Activated CD8-positive, alpha-beta T cell treated with anti-CD3 and anti-CD28 coated beads for 36 hours (primary cell): ENCODE results near the gene ATRNL1. TPM values are rescaled to one million over a fixed set of nuclear protein-coding genes. Genes with fewer than 3 reads are reported as not detected.

Experiments used
- ATAC-seq: fragments of 200-7000 bp; cut with Tn5 transposase; one replicate; pipeline ENCODE4 v1.10.0; 2021; ENCODE audit warnings: mild to moderate bottlenecking, moderate library complexity
- CTCF ChIA-PET: fragments of 350-600 bp; sonication (Branson Sonifier 250); formaldehyde crosslinking; loops from one replicate; lab custom pipeline; 2021; ENCODE audit warnings: antibody characterized with exemption; lab: Charles Lee
- POLR2A ChIA-PET: fragments of 350-600 bp; sonication (Branson Sonifier 250); formaldehyde crosslinking; loops from one replicate; lab custom pipeline; 2021; ENCODE audit warnings: antibody characterized with exemption; lab: Charles Lee
- DNase-seq: peaks from one replicate; pipeline ENCODE4 v3.0.0-alpha.2; 2020
- H3K27ac Mint-ChIP-seq: one replicate; pipeline ENCODE4 v1.8.0; 2021; ENCODE audit warnings: mild to moderate bottlenecking, mixed read lengths
- H3K27me3 Mint-ChIP-seq: one replicate; pipeline ENCODE4 v1.8.0; 2021; ENCODE audit warnings: mixed read lengths
- H3K36me3 Mint-ChIP-seq: one replicate; pipeline ENCODE4 v1.8.0; 2021; ENCODE audit warnings: low read depth, mixed read lengths
- H3K4me1 Mint-ChIP-seq: one replicate; pipeline ENCODE4 v1.8.0; 2021; ENCODE audit warnings: low read depth, mixed read lengths
- H3K4me3 Mint-ChIP-seq: one replicate; pipeline ENCODE4 v1.8.0; 2021; ENCODE audit warnings: mild to moderate bottlenecking, moderate library complexity, mixed read lengths
- H3K9me3 Mint-ChIP-seq: one replicate; pipeline ENCODE4 v1.8.0; 2021; ENCODE audit warnings: mixed read lengths
- intact Hi-C: fragments of 100-400 bp; cut with micrococcal nuclease; formaldehyde crosslinking; loops from one replicate; pipeline ENCODE4 v1.10.0; 2022
- total RNA-seq, 2 experiments: library from RNA; stranded (reverse); gene quantifications; one replicate each; pipeline ENCODE4 v1.2.3, GENCODE V29; 2021
- TF ChIP-seq, protein P1 (sequence below): fragments of 200-600 bp; IDR thresholded peaks from one replicate; pipeline ENCODE4 v1.8.0; 2022; ENCODE audit warnings: antibody characterized with exemption, mild to moderate bottlenecking

The ATRNL1 gene
- total RNA-seq, 2 experiments from 2014 or later: not detected

DNA sequence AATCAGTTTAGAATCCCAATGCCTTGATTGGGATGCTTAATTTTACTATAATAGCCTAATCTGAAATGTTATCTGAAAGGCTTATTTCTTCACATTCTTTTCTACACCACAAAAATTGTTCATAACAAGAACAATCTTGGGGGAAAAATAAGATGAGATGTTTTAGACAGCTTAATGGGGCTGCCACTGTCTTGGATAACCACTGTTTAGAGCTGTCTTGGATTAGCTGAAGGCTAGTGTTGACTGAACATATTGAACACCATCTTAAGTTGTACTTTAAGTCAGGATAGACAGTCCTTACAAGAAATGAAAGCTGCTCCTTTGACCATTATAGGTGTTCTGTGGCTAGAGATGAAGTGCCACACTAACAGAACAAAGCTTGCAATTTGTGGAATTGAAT lies 678.6 kb downstream of the ATRNL1 start:
- intact Hi-C loops: no loop called here
- DNase-seq (no peak), ATAC-seq (no peak)
- no peak overlapping the region for H3K4me3 Mint-ChIP-seq
- TF ChIP-seq, protein P1, sequence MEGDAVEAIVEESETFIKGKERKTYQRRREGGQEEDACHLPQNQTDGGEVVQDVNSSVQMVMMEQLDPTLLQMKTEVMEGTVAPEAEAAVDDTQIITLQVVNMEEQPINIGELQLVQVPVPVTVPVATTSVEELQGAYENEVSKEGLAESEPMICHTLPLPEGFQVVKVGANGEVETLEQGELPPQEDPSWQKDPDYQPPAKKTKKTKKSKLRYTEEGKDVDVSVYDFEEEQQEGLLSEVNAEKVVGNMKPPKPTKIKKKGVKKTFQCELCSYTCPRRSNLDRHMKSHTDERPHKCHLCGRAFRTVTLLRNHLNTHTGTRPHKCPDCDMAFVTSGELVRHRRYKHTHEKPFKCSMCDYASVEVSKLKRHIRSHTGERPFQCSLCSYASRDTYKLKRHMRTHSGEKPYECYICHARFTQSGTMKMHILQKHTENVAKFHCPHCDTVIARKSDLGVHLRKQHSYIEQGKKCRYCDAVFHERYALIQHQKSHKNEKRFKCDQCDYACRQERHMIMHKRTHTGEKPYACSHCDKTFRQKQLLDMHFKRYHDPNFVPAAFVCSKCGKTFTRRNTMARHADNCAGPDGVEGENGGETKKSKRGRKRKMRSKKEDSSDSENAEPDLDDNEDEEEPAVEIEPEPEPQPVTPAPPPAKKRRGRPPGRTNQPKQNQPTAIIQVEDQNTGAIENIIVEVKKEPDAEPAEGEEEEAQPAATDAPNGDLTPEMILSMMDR: no peak
- CTCF ChIA-PET: no interaction called here
- H3K4me1 Mint-ChIP-seq: no peaks in the 10 kb centered on the region
- H3K9me3 Mint-ChIP-seq: no peaks in the 10 kb centered on the region
- no peaks in the 10 kb centered on the region for H3K36me3 Mint-ChIP-seq
- POLR2A ChIA-PET: no interaction called here
- H3K27me3 Mint-ChIP-seq: no peaks in the 10 kb centered on the region
- no peak overlapping the region for H3K27ac Mint-ChIP-seq

- intact Hi-C loops: no loop called here
- H3K9me3 Mint-ChIP-seq: no peaks in the 10 kb centered on the region
- ATAC-seq: no peak
- no peaks in the 10 kb centered on the region for H3K27me3 Mint-ChIP-seq
- no peak overlapping the region for H3K4me3 Mint-ChIP-seq
- ChIA-PET POLR2A (no interaction called here), CTCF (no interaction called here)
- no peak for DNase-seq
- TF ChIP-seq, protein P1: no peak
- no peaks in the 10 kb centered on the region for H3K4me1 Mint-ChIP-seq
- no peak overlapping the region for H3K27ac Mint-ChIP-seq
- H3K36me3 Mint-ChIP-seq: no peaks in the 10 kb centered on the region
Observed at GRCh38 chr10:115772606-115773005, 679.4 kb downstream of the ATRNL1 start.

DNA sequence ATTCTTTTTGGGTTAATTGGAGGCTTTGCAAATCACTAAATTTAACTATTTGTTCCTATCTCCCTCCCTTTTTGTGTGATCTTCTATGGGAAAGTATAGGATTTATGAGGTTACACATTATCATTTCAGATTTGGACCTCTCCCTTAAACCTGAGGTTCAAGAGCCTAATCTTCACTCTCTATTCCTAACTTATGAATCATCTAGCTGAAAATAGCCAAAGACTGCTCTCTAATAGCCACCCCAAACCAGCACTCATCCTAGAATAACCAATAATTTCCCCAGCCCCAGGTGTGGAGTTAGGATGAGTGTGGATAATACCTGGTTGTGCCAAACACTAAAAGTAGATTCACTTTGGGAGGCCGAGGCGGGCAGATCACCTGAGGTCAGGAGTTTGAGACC lies 680.7 kb downstream of the ATRNL1 start:
- H3K36me3 Mint-ChIP-seq: no peaks in the 10 kb centered on the region
- ChIA-PET POLR2A (no interaction called here), CTCF (no interaction called here)
- H3K9me3 Mint-ChIP-seq: no peaks in the 10 kb centered on the region
- no peak overlapping the region for H3K4me3 Mint-ChIP-seq
- intact Hi-C loops: no loop called here
- TF ChIP-seq, protein P1: no peak
- no peaks in the 10 kb centered on the region for H3K4me1 Mint-ChIP-seq
- DNase-seq: no peak
- H3K27ac Mint-ChIP-seq: no peak overlapping the region
- H3K27me3 Mint-ChIP-seq: no peaks in the 10 kb centered on the region
- no peak for ATAC-seq

GRCh38 chr10:115774721-115775120 lies 681.6 kb downstream of the ATRNL1 start:
- TF ChIP-seq, protein P1: no peak
- POLR2A ChIA-PET: no interaction called here
- CTCF ChIA-PET: no interaction called here

DNA sequence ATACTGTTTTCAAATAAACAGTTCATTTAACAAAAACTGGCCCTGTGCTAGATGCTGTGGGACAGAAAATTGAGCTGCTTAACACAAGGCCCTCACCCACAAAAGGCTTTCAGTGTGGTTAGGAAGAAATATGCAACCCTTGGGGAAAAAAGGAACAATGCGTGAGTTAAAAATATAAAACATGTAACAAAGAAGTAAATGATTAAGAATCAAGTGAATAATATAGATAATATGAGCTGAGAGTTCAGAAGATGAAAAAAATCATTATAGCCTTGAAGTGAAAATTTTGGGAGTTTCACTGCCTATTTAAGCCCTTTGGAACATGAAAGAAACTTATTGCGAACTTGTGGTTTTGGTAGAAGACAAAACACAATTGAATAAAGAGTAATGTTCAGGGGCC lies 684.5 kb downstream of the ATRNL1 start:
- Mint-ChIP-seq H3K9me3 (no peaks in the 10 kb centered on the region), H3K27me3 (no peaks in the 10 kb centered on the region), H3K27ac (no peak overlapping the region), H3K36me3 (no peaks in the 10 kb centered on the region), H3K4me1 (no peaks in the 10 kb centered on the region), H3K4me3 (no peak overlapping the region)
- POLR2A ChIA-PET: no interaction called here
- intact Hi-C loops: no loop called here
- CTCF ChIA-PET: no interaction called here
- TF ChIP-seq, protein P1: no peak
- no peak for ATAC-seq
- DNase-seq: no peak

More at GRCh38 chr10:115774721-115775120, 681.6 kb downstream of the ATRNL1 start:
- Mint-ChIP-seq H3K27ac (no peak overlapping the region), H3K4me3 (no peak overlapping the region), H3K36me3 (no peaks in the 10 kb centered on the region), H3K27me3 (no peaks in the 10 kb centered on the region), H3K9me3 (no peaks in the 10 kb centered on the region), H3K4me1 (no peaks in the 10 kb centered on the region)
- DNase-seq: no peak
- intact Hi-C loops: no loop called here
- ATAC-seq: no peak
